ENCODE results near the gene CCDC93. TPM values are rescaled to one million over a fixed set of nuclear protein-coding genes. Genes with fewer than 3 reads are reported as not detected.
A peak's percentile ranks its signal among the peaks of the same experiment; 100 is the strongest.

The CCDC93 gene
- total RNA-seq, 1 donor from 2014 or later = 12.1 TPM

GRCh38 chr2:117960231-117960630 is 53.6 kb downstream of the CCDC93 start:
- ATAC-seq (no peak), DNase-seq (ENCODE audit: low spot score) (no peak)

GRCh38 chr2:117958186-117958585 is 55.7 kb downstream of the CCDC93 start:
- no peak for ATAC-seq

GRCh38 chr2:117957616-117958015 is 56.3 kb downstream of the CCDC93 start:
- ATAC-seq = no peak
- no peak for DNase-seq (ENCODE audit: low spot score)

More at GRCh38 chr2:117958186-117958585, 55.7 kb downstream of the CCDC93 start:
- DNase-seq (ENCODE audit: low spot score) = no peak

- peak; percentile 34 for ATAC-seq
- DNase-seq (ENCODE audit: low spot score) = no peak
Measured at GRCh38 chr2:117956036-117956796, 57.7 kb downstream of the CCDC93 start.

- DNase-seq (ENCODE audit: low spot score) = no peak
- no peak for ATAC-seq
Measured at GRCh38 chr2:117953231-117953630, 60.6 kb downstream of the CCDC93 start.

- ATAC-seq (no peak), DNase-seq (ENCODE audit: low spot score) (no peak)
Measured at GRCh38 chr2:117952701-117953100, 61.2 kb downstream of the CCDC93 start.

GRCh38 chr2:117952228-117952627 is 61.6 kb downstream of the CCDC93 start:
- DNase-seq (ENCODE audit: low spot score) = no peak
- no peak for ATAC-seq

GRCh38 chr2:117949806-117950205 is 64.1 kb downstream of the CCDC93 start:
- ATAC-seq (no peak), DNase-seq (ENCODE audit: low spot score) (no peak)

- DNase-seq (ENCODE audit: low spot score) (no peak), ATAC-seq (no peak)
Measured at GRCh38 chr2:117948615-117949014, 65.3 kb downstream of the CCDC93 start.

- ATAC-seq = no peak
- DNase-seq (ENCODE audit: low spot score) = no peak
Measured at GRCh38 chr2:117945296-117945695, 68.6 kb downstream of the CCDC93 start.

- ATAC-seq (no peak), DNase-seq (ENCODE audit: low spot score) (no peak)
Measured at GRCh38 chr2:117944816-117945215, 69.1 kb downstream of the CCDC93 start.

GRCh38 chr2:117943013-117943672 is 70.7 kb downstream of the CCDC93 start:
- DNase-seq (ENCODE audit: low spot score) (no peak), ATAC-seq (no peak)

- ATAC-seq = no peak
- no peak for DNase-seq (ENCODE audit: low spot score)
Measured at GRCh38 chr2:117942551-117942950, 71.3 kb downstream of the CCDC93 start.

- ATAC-seq = no peak
- DNase-seq (ENCODE audit: low spot score) = no peak
Measured at GRCh38 chr2:117941693-117942092, 72.2 kb downstream of the CCDC93 start.

- ATAC-seq (no peak), DNase-seq (ENCODE audit: low spot score) (no peak)
Measured at GRCh38 chr2:117940436-117940835, 73.4 kb downstream of the CCDC93 start.

- DNase-seq (ENCODE audit: low spot score) (no peak), ATAC-seq (no peak)
Measured at GRCh38 chr2:117938611-117939010, 75.3 kb downstream of the CCDC93 start.

GRCh38 chr2:117936871-117937428 is 76.9 kb downstream of the CCDC93 start:
- DNase-seq (ENCODE audit: low spot score) (no peak), ATAC-seq (no peak)

GRCh38 chr2:117935954-117936353 is 77.9 kb downstream of the CCDC93 start:
- no peak for ATAC-seq
- no peak for DNase-seq (ENCODE audit: low spot score)

GRCh38 chr2:117935456-117935855 is 78.4 kb downstream of the CCDC93 start:
- ATAC-seq (no peak), DNase-seq (ENCODE audit: low spot score) (no peak)

- no peak for ATAC-seq
Measured at GRCh38 chr2:117933884-117934354, 80.0 kb downstream of the CCDC93 start.

GRCh38 chr2:117931978-117932377 is 81.9 kb downstream of the CCDC93 start:
- no peak for ATAC-seq
- no peak for DNase-seq (ENCODE audit: low spot score)

More at GRCh38 chr2:117933884-117934354, 80.0 kb downstream of the CCDC93 start:
- no peak for DNase-seq (ENCODE audit: low spot score)

GRCh38 chr2:117931266-117931665 is 82.6 kb downstream of the CCDC93 start:
- DNase-seq (ENCODE audit: low spot score) (no peak), ATAC-seq (no peak)
